Measurements from ENCODE around the gene HDAC3.

The HDAC3 gene

DNA sequence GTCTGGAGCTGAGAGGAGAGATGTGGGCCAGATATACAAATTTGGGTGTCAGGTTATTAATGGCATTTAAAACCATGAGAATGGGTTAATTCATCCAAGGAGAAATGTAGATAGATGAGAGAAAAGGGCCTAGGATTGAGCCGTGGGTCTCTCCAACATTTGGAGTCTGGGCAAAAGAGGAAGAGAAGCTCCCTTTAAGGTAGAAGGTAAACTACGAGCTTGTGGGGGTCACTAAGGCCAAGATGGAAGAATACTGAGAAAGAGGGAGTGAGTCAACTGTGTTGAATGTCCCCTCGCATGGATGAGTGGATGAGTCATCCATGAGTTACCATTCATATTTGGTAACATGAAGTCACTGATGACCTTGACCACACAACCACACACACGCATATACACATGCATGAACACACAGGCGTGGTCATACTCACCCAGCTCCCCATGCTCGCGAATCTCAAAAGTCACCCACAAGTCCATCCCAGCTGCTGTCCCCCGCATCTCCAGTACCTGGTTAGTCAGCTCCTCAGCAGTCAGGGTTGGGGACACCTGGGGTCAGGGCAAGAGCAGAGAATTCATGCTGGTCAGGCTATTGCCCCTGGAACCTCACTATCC lies 21.4 kb upstream of the HDAC3 start:
- DNase-seq: no peak

DNA sequence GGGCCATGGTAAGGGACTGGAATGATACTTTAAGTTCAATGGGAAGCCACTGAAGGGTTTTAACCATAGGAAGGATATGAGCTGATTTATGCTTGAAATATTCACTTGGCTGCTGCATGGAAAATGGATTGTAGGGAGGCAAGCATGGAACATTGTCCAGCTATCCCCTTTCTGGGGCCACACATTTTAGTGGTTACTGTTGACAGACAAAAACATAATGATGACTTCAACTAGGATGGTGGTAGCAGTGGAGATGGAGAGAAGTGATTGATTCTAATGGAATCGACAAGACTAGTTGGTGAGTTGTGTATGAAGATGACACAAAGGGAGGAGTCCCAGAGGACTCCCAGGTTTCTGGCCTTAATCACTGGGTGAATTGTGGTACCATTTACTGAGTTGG lies 20.8 kb upstream of the HDAC3 start:
- DNase-seq: no peak

DNA sequence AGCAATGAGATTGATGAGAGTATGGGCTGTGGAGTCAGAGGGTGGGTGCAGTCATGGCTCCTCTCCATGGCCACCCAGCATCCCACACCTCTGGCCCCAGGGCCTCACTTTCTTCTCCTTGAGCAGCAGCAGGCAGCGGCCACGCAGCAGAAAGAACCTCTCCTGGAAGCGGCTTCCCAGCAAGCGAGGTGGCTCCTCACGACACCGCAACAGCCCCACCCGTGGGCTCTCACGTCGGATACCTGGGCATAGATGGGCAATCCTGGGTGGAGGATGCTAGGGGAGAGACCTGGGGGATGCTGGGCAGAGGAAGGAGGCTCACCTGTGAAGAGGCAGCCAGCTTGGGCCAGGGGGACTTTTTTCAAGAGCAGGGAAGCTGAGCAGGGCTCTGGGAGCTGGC lies 19.7 kb upstream of the HDAC3 start:
- no peak for DNase-seq

DNA sequence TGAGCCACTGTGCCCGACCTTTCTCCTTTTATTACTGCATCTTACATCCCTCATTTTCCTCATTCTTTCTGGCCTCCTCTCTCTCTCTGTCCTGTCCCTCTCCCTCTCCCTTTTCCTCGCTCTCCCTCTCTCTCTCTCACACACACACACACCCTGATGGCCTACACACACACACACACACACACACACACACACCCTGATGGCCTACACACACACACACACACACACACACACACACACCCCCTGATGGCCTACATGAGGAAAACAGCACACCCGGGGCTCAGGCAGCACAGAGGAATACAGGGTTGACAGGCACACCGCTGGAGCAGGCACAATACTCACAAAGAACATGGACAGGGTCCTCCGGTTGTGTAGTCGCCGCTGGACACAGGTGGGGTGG lies 18.4 kb upstream of the HDAC3 start:
- no peak for DNase-seq

DNA sequence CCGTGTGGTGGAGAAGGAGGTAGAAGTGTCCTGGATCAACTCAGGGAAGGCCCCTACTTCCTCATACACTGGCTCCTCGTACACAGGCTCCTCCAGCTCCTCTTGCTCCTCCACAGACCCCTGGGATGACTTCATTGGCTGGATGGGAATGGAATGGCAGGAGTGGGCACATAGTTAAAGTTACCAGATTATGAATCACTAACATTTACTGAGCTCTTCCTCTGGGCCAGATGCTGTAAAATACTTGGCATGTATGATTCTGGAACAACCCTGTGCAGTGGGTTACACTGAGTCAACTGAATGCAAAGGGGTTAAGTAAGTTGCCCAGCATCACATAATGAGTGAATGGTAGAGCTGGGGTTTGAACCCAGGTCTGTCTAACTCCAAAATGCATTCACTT lies 17.6 kb upstream of the HDAC3 start:
- DNase-seq: no peak

DNA sequence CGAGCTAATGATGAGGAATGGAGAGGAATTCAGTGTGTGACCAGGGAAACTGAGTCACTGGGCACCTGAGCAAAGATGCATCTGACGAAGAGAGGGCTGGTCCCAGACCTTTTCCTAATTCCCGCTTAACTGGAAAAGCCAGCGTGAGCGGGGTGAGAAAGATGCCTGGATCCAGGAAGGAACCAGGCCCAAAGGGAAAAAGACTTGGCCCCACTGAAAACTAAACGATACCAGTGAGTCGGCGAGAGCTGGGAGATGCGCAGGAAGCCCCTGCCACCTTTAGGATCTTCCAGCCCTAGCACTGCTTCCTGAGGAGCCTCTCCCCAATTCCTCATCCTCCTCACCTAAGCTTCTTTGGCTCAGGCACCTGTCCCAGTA lies 15.1 kb upstream of the HDAC3 start:
- no peak for DNase-seq

DNA sequence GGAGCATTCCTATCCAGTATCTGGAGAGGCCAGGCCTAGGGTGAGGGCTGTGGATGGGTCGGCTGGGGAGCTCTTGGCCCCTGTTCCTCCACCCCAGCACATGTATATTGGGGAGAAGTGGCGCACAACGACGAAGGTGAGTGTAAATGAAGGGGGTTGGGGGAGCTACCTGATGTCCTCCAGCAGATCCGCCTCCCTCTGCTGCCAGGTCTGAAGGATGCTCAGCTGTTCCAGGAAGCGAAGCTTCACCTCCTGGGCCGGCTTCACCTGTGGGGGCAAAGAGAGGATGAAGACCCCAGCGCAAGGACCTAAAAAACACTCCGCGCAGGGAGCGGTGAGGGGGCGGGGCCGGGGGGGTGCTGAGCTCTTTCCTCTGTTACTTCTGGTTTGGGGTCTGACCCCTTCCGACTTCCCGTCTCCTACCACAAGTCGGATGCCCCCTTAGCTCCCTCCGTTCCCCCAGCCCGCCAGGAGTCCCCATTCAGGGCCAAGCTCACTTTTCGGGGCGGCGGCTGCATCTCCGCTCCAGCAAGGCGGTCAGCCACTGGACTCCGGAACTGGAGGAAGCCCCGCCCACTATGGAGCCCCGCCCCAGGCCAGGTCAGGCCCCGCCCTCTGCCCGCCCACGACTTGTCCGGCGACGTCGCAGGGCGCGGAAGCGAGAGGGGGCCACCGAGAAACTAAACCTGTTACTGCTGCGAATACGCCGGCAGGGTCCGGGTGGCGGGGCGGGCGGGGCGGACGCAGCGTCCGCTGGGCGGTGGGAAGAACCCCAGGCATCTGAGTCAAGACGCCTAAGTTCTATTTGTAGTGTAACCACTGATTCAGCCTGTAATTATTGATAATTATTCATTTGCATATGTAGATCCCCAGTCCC lies 14.4 kb upstream of the HDAC3 start, which contains the start of gene FCHSD1:
FCHSD1 (minus strand) TSS at position 568 of the 877 bp plus-strand sequence; CDS start at position 518, 50 bp downstream.
- no peak for DNase-seq

DNA sequence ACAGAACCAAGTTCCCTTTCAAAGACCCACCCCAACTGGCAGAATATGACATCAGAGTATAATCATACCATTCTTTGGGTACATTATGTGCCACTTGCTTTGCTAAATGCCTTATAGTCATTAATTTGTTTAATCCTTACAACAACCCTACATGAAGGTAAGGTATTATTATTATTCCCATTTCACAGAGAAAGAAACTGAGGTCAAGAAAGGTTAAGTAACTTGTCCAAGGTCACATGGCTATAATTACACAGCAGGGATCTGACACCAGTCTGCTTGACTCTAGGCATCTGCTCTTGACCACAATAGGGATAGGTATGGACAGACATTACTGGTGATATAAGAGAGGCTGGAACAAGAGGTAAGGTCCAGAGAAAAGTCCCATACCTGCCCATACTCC lies 13.3 kb upstream of the HDAC3 start:
- no peak for DNase-seq

DNA sequence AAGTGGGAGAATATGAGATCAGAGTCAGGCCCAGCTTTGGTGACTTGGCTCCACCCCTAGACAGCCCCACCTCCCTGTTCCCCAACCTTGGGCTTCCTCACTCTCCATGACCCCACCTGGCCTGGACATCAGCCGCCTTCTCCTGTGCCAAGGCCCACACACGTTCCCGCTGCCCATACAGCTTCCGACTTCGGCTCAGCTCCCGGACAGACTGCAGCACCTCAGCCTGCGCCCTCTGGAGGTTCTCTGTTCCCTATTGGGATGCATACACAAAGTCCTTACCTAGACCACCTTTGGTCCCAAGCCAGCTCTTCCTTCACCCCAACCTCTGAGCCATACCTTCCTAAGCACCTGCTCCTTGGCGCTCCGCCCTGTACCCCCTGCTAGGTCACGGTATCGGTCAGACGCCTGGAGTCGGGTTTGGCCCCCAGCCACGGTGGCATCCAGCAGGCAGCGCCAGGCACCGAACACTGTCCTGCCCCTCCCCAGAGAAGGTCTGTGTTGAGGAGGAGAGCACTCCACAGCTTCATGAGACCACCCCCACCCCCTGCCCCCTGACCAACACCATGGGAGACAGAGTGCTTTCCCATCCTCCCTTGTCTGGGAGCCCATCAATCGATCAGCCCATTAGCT lies 12.5 kb upstream of the HDAC3 start:
- no peak for DNase-seq

DNA sequence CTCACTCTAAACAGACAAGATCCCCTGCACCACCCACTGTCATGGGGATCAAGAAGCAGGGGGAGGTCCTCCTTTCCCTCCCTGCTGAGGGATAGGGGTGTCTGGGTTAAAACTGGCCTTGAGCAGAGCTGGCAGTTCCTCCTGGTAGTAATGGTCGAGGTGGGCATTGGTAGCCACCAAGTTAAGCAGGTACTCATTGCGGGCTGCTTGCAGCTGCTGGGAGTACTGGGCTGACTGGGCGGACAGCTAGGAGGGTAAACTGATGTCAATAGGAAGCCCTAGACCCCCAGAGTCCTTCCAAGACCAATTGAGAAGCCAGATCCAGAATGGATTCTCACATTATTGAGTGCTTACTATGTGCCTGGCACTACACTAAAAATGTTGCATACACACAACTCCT lies 11.2 kb upstream of the HDAC3 start:
- DNase-seq: no peak

DNA sequence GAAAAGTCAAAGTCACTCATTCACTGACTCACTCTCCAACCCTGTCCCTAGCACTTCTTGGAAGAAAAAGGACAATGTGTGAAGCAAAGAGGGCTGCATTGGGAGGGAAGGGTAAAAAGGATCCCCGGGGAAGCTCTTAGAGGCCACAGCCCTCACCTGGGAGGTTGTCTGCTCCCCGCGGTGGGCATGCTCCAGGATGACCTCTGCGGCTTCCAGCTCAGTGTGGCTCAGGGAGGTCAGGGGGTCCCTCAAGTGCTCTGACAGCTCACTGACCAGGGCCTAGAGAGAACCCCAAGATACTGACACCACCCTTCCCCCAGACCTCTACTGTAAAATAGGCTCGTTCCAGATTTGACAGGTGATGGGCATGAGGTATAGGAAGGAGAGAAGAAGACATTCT lies 10.6 kb upstream of the HDAC3 start:
- DNase-seq: no peak

DNA sequence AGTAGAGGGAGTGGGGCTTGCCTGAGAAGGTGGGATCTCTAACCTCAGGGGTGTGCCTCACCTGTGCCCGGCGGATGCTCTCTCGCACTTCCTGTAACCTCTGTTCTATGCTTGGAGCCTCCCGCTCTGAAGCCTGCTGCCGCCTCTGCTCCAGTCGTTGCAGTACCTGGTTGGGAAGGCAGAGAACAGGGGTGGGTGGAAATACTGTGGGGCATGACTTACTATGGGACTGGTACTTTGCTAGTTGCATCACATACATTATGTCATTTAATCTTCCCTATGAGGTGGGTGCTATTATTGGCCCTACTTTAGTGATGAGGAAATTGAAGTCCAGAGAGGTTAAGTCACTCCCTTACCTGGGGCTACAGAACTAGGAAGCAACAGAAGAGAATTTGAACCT lies 9.4 kb upstream of the HDAC3 start:
- no peak for DNase-seq

DNA sequence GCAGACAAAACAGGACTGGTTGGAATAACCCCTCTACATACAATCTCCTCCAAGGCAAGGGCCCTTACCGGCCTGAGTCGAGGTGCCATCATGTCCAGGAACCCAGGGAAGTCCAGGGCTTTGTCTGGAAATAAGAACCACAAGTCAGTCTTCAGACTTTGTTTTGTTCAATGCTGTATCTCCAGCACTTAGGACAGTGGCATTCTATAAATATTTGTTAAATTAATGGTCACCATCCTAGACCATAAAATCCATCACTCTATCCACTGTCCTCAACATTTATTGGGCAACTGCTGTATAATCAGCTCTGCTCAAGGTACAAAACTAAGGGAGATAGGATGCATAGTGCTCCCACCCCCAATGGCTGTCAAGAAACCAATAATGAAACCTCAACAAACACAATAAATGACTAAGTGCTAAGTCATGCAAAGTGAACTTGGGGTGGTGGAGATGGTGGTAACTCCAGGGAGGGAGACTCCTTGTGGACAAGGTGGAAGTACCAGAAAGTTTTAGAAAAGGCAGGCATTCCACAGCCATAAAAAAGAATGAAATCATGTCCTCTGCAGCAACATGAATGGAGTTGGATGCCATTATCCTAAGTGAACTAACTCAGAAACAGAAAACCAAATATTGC lies 5.1 kb upstream of the HDAC3 start:
- no peak for DNase-seq

DNA sequence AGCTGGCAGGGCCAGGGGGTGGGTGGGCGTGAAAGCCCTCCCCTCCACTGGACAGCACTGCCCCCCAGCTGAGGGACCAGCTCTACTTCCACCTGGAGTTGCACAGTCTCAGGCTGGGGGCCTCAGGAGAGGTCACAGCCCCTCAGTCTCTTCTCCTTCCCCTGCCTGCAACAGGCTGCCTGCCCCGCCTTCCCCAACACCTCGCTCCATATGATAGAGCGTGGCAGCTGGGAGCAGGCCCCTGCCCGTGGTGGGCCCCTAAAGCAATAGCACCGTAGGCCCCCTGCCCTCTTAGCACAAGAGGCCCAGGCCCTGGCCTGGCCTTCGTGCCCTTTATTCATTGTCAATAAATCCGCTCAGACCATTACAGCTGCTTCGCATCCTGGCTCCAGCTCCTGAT lies 4.0 kb upstream of the HDAC3 start:
- no peak for DNase-seq

DNA sequence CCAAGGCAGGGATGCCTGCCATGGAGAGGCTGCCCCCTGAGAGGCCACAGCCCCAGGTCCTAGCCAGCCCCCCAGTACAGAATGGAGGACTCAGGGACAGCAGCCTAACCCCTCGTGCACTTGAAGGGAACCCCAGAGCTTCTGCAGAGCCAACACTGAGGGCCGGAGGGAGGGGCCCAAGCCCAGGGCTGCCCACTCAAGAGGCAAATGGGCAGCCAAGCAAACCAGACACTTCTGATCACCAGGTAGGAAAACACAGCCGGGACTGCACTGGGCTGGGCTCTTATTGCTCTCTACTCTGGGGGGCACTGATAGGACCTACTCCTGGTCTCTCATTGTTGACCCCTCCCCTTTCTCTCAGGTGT lies 3.4 kb upstream of the HDAC3 start:
- DNase-seq: no peak

DNA sequence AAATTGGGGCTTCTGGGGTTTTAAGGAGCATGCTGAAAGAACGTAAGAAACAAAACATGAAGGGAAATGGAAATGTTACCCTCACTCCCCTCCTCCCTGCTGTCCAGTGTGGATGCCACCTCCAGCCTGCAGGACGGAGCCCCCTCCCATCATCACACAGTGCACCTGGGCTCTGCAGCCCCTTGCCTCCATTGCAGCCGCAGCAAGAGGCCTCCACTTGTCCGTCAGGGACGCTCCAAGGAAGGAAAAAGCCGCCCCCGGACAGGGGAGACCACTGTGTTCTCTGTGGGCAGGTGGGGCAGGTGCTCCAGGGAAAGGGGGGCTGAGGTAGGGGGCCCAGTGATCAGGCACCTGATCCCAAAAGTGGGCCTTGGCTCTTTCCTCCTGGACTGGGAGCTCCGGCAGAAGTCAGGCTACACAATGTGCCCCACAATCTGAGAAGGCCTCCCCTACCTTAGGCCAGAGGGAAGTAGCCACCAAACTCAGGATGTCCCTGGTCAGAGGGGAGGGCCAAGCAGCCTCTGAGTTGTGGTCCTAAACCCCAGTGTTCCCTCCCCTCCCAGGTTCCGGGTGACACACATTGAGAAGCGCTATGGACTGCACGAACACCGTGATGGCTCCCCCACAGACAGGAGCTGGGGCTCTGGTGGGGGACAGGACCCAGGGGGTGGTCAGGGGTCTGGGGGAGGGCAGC lies 2.9 kb upstream of the HDAC3 start:
- DNase-seq: no peak

DNA sequence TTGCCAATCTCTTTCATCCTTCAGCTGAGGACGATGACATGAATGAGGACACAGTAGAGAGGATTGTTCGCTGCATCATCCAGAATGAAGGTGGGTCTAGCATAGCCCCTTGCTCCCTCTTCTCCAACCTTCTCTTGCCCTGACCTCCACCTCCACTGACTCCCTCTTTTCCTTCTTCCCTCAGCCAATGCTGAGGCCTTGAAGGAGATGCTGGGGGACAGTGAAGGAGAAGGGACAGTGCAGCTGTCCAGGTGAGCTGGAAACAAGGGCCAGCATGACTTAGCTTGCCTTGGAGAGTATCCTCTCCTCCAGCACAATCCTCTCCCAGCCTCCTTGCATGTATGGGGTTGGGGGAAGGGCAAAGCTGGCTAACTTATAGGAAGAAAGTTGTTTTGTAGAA lies 2.1 kb upstream of the HDAC3 start:
- no peak for DNase-seq

DNA sequence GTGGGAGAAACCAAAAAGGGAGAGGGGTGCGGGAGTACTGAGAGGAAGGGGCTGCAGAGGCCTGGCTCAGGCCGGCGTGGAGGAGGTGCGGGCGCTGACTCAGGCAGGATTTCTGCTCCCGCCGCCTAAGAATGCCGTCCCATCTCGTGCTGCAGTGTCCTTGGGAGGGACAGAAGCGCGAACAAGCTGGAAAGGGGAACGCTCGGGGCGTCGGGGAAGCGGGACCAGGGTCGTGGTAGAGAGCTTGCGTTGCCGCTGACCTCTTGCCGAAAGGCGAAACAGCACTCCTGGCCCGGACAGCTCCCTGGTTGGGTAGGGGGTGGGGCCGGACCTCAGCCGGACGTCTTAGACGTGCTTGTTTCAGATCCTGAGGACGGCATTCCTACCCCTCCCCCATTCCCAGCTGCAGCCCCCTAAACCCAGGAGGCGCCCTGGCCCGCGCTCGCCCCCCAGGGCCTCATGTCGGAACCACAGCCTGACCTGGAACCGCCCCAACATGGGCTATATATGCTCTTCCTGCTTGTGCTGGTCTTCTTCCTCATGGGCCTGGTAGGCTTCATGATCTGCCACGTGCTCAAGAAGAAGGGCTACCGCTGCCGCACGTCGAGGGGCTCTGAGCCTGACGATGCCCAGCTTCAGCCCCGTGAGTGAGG lies 1.2 kb upstream of the HDAC3 start:
- DNase-seq: no peak

DNA sequence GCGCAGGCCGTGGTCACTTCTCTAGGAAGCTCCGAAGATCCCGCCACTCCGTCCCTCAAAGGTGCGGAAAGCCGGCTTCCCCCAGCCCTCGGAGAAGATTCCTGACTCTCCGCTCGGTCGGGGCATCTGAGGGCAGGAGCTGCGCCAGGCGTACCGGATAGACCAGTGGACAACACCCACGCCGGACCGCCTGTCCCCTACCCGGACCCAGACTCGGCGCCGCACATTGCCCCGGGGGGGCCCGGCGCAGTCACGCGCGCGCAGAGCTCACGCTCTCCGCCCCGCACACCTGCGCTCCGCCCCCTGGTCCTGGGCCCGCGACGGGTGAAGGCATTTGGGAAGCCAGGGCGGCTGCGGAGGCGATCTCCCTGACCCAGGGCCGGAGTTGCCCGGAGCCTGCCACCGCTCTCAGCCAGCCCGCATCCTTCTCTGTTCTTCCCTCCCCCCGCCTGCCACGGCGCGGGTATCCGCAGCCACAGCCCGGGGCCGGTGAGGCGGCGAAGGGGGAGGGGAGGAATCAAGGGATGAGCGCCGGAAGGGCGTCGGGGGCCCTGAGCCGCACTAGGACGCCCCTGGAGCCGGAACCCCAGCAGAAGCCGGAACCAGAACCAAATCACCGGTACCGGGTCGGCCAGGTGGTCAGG lies 596 bp upstream of the HDAC3 start:
- no peak for DNase-seq

DNA sequence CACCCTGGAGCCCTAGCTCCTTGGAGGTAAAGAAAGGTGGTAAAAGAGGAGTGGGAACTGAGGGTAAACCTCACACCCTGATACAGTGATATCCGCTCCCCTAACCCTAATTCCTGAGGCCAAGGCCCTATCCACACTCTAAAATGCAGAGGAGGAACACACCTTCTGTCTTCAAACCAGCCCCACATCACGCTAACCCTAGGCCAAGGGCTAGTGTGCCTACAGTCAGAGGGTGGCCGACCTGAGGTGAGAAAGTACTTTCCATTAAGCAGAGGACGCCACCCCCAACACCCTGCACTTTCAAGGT lies 590 bp downstream of the HDAC3 start:
- DNase-seq: no peak

DNA sequence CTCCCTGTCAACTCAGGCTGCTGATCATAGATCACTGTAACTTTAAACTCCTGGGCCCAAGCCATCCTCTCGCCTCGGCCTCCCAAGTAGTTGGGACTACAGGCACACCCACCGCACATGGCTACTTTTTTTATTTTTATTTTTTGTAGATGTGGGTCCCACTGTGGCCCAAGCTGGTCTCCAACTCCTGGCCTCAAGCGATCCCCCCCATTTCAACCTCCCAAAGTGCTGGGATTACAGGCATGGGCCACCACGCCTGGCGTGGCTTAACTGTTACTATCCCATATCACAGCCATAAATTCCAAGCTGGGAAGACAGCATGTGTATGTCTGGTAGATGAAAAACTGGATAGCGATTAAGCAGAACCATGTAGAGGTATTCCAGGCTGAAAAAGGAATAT lies 1.0 kb downstream of the HDAC3 start:
- no peak for DNase-seq

DNA sequence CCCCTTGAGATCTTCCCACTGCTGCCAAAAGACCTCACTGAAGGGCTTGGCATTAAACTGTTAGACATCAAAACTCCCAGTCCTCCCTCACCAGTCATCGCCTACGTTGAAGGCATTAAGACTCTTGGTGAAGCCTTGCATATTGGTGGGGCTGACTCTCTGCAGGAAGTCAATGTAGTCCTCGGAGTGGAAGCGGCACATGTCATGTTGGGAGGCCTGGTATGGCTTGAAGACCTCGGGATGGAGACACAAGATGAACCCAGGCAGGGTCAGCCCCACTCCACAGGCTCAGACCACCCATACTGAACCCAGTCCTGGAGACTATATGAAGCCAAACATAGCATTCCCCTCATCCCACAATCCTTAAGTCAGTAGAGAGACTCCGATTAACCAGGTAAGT lies 1.9 kb downstream of the HDAC3 start:
- DNase-seq: no peak
